Progenitor cell of endocrine pancreas (in vitro differentiated cells): ENCODE results near the gene PRKD1. TPM values are rescaled to one million over a fixed set of nuclear protein-coding genes. Genes with fewer than 3 reads are reported as not detected.

ENCODE experiments used
- DNase-seq: peaks from one replicate; pipeline ENCODE4 v3.0.0; 2021; ENCODE audit warnings: low spot score; ENCODE audit not compliant: unreplicated experiment
- H3K27ac Mint-ChIP-seq: 2 replicates; pipeline ENCODE4 v1.8.0; 2021; ENCODE audit warnings: mild to moderate bottlenecking, moderate library complexity, mixed read lengths
- H3K27me3 Mint-ChIP-seq: 2 replicates; pipeline ENCODE4 v1.8.0; 2021; ENCODE audit warnings: mixed read lengths
- H3K36me3 Mint-ChIP-seq: 2 replicates; pipeline ENCODE4 v1.8.0; 2022; ENCODE audit warnings: mixed read lengths; ENCODE audit not compliant: insufficient read depth
- H3K4me1 Mint-ChIP-seq: 2 replicates; pipeline ENCODE4 v1.8.0; 2021; ENCODE audit warnings: low read depth, mixed read lengths
- H3K4me3 Mint-ChIP-seq: 2 replicates; pipeline ENCODE4 v1.8.0; 2021; ENCODE audit warnings: low read depth, mild to moderate bottlenecking, moderate library complexity, mixed read lengths
- H3K9me3 Mint-ChIP-seq: 2 replicates; pipeline ENCODE4 v1.8.0; 2021; ENCODE audit warnings: low read depth, mixed read lengths
- total RNA-seq: library from RNA; stranded (reverse); gene quantifications from 2 replicates; pipeline ENCODE4 v1.2.1, GENCODE V29; 2021
- TF ChIP-seq, protein P1 (sequence below): fragments of 200-600 bp; sonication (generic); IDR thresholded peaks from one replicate; pipeline ENCODE4 v1.5.0; 2021; ENCODE audit warnings: antibody characterized with exemption, mild to moderate bottlenecking; ENCODE audit not compliant: unreplicated experiment

Gene PRKD1
- total RNA-seq, 1 donor from 2014 or later = 23.6 TPM

DNA sequence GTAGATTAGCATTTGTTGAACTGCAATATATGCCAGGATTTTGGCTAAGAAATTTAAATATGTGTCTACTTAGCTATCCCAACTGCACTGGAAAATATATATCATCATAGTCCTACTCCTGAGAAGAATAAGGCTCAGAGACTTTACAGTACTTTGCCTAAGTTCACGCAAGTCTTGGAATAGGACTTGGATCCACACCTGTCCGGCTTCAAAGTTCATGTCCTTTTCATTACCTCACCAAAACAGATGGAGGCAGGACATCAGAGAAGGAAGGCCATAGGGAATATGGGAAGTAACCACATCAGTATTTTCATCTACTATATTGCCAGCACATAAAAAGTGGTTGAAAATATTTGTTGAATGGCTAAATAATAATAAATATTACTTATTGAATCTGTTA is 358.5 kb downstream of the PRKD1 start:
- TF ChIP-seq, protein P1, sequence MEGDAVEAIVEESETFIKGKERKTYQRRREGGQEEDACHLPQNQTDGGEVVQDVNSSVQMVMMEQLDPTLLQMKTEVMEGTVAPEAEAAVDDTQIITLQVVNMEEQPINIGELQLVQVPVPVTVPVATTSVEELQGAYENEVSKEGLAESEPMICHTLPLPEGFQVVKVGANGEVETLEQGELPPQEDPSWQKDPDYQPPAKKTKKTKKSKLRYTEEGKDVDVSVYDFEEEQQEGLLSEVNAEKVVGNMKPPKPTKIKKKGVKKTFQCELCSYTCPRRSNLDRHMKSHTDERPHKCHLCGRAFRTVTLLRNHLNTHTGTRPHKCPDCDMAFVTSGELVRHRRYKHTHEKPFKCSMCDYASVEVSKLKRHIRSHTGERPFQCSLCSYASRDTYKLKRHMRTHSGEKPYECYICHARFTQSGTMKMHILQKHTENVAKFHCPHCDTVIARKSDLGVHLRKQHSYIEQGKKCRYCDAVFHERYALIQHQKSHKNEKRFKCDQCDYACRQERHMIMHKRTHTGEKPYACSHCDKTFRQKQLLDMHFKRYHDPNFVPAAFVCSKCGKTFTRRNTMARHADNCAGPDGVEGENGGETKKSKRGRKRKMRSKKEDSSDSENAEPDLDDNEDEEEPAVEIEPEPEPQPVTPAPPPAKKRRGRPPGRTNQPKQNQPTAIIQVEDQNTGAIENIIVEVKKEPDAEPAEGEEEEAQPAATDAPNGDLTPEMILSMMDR = no peak
- Mint-ChIP-seq H3K36me3 (peaks cover 9% of the 10 kb centered on the region), H3K4me3 (no peak overlapping the region), H3K27ac (no peak overlapping the region), H3K27me3 (no peaks in the 10 kb centered on the region), H3K4me1 (peaks cover 1% of the 10 kb centered on the region), H3K9me3 (peaks cover 29% of the 10 kb centered on the region)
- DNase-seq = no peak

DNA sequence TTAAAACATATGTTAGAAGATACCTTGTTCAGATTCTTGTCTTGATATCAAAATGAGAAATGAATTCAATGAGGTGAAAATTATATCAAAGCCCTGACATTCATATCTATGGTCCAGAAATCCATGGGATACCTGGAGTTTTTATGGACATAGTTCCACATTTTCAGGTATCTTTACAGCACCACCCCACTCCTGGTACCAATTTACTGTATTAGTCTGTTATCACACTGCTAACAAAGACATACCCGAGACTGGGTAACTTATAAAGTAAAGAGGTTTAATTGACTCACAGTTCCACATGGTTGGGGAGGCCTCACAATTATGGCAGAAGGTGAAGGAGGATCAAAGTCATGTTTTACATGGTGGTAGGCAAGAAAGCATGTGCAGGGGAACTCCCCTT is 361.5 kb downstream of the PRKD1 start:
- no peaks in the 10 kb centered on the region for H3K4me1 Mint-ChIP-seq

DNA sequence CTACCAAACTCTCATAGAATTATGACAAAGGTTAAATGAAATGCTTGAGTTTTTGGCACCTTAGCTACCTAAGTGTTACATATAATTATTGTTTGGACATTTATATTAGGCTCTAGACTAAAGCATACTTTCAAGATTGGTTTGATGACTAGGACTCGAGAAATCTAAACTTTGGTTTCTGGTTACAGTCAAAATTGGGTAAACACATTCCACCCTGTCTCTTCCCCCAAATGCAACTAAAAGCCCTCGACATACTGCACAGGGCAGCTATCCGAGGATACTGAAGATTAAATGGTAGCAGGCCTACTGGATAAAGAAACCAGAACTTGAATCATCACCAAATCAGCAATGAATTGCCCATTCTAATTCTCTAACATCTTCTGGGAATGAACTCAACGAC is 369.1 kb downstream of the PRKD1 start:
- H3K4me3 Mint-ChIP-seq = no peak overlapping the region
- TF ChIP-seq, protein P1 = no peak
- H3K27me3 Mint-ChIP-seq = no peaks in the 10 kb centered on the region
- H3K27ac Mint-ChIP-seq = no peak overlapping the region
- H3K36me3 Mint-ChIP-seq = no peaks in the 10 kb centered on the region
- no peaks in the 10 kb centered on the region for H3K9me3 Mint-ChIP-seq
- DNase-seq = no peak
- H3K4me1 Mint-ChIP-seq = peaks cover 1% of the 10 kb centered on the region

More for the DNA sequence above, 361.5 kb downstream of the PRKD1 start:
- DNase-seq = no peak
- peaks cover 16% of the 10 kb centered on the region for H3K9me3 Mint-ChIP-seq
- peaks cover 4% of the 10 kb centered on the region for H3K36me3 Mint-ChIP-seq
- H3K27me3 Mint-ChIP-seq = no peaks in the 10 kb centered on the region
- H3K4me3 Mint-ChIP-seq = no peak overlapping the region
- TF ChIP-seq, protein P1 = no peak
- no peak overlapping the region for H3K27ac Mint-ChIP-seq

DNA sequence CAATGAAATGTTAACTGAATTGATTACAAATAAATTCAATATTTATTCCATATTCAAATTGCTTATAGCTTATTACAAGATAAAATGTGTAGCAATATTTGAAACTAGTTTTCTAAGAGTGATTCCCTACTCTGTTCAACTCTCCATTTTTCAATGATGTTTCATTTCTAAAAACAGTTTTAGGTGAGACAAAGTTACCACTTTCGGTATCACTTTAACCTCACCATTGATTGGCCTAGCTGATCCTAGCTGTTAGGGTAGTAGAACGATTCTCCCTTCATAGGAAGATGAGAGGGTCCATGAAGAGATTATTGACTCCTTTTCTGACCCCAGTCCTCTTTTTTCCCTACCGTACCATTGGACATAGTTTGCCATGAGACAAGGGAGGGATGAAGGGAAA is 373.3 kb downstream of the PRKD1 start:
- no peak overlapping the region for H3K27ac Mint-ChIP-seq
- H3K27me3 Mint-ChIP-seq = peaks cover 2% of the 10 kb centered on the region
- H3K36me3 Mint-ChIP-seq = no peaks in the 10 kb centered on the region
- no peak overlapping the region for H3K4me3 Mint-ChIP-seq
- peaks cover 5% of the 10 kb centered on the region for H3K4me1 Mint-ChIP-seq
- no peak for DNase-seq
- H3K9me3 Mint-ChIP-seq = no peaks in the 10 kb centered on the region
- TF ChIP-seq, protein P1 = no peak

DNA sequence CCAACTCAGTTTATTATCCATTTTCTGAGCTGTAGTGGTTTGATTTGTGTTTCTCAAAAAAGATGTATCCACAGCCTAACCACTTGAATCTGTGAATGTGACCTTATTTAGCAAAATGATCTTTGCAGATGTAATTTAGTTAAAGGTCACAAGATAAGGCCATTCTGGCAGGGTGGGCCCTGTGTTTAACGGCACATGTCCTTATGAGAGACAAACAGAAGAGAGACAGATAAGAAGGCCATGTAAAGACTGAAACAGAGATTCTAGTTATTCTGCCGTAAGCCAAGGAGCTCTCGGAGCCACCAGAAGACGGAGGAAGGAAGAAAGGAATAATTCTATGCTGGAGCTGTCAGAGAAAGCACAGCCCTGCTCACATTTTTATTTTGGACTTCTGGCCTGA is 374.2 kb downstream of the PRKD1 start:
- H3K27me3 Mint-ChIP-seq = peaks cover 2% of the 10 kb centered on the region
- TF ChIP-seq, protein P1 = no peak
- no peaks in the 10 kb centered on the region for H3K36me3 Mint-ChIP-seq
- H3K27ac Mint-ChIP-seq = no peak overlapping the region
- no peak for DNase-seq
- peaks cover 5% of the 10 kb centered on the region for H3K4me1 Mint-ChIP-seq
- H3K9me3 Mint-ChIP-seq = no peaks in the 10 kb centered on the region
- no peak overlapping the region for H3K4me3 Mint-ChIP-seq
